LNCaP clone FGC (cell line): ENCODE results near the gene JAK3.

Experiments
- DNase-seq: peaks from one replicate; pipeline ENCODE4 v3.0.0-alpha.2; 2011; ENCODE audit warnings: low read depth
- H3K4me3 ChIP-seq: 2 replicates; pipeline ENCODE4 v1.5.1; 2011; ENCODE audit warnings: mild to moderate bottlenecking, low read depth, low read length, control low read depth
- CTCF ChIP-seq: IDR thresholded peaks from 2 replicates; pipeline ENCODE4 v1.5.1; 2012; ENCODE audit warnings: mild to moderate bottlenecking; ENCODE audit not compliant: control insufficient read depth, insufficient read depth; ENCODE audit errors: extremely low read depth

JAK3 gene

DNA sequence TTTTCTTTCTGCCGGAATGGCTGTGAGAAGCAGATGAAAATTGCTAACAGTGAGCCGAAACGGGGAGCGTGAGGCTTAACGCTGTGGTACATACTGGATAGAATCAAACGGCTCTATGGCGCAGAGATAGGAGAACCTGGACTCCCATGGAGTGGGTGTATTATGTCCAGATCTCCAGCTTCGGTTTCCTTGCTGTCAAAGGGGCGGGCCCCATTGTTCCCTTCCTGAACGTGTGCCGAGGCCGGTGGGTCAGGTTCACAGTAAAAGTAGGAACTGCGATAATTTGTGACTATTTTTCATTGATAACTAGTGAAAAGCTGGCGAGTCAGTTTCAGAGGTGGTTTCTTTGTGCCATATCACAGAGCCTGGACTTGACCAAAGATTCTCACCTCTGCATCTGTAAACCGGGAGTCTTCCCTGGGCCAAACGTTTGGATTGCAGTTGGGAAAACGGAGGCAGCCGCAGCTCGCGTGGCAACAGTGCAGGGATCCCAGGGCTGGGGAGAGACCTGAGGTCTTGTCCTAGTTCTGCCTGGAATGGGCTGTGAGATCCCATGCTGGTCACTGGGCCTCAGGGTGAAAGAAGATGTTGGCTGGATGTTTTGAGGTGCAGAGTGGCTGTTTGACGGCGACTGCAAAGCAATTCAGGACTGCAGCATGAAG is 12.7 kb upstream of the JAK3 start:
- no peak for DNase-seq
- no peak for TF ChIP-seq CTCF
- H3K4me3 ChIP-seq: peak overlapping the region; percentile 80

DNA sequence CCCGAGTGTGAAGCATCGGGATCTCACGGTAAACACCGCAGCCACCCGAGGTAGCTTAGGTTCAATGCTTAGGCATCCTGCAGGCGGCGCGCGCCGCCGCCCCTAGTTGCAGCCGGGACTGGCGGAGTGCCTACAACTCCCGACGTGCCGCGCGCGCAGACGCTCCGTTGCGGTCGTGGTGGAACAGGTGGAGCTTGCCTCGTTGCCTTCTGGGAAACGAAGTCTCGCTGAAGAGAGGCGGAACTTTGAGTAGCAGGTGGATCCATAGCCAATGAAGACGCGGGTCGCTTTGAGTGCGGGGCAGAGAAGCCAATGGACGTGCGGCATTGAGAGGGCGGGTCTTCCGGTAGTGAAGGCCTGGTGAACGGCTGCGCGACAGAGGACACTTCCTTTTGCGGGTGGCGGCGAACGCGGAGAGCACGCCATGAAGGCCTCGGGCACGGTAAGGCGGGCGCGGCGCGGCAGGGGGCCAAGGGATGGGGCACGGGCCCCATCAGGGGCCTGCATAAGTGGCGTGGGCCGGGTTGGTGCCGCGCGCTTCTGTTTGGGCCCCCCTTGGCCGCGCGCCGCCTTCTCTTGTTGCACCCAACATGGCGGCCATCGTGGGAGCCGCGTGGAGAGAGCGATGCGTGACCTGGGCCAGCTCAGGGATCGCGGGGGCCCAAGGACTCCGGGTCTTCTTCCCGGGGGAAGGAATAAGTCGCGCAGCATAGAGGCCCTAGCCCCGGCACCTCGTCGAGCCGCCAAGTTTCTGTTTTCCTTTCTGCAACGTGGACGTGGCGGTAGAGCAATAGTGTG is 11.9 kb upstream of the JAK3 start, which contains the start of gene RPL18A:
Gene RPL18A (plus strand): TSS at position 378 of the 798 bp plus-strand sequence. CDS start 47 bp downstream, at position 425.
- peak; percentile 100 for DNase-seq
- peak within 1 kb of the TSS; percentile 80 for H3K4me3 ChIP-seq
- peak; percentile 90 for TF ChIP-seq CTCF

GRCh38 chr19:17855280-17856152 is 7.7 kb upstream of the JAK3 start:
- no peak for DNase-seq
- peak; percentile 99 for TF ChIP-seq CTCF
- no peak overlapping the region for H3K4me3 ChIP-seq

DNA sequence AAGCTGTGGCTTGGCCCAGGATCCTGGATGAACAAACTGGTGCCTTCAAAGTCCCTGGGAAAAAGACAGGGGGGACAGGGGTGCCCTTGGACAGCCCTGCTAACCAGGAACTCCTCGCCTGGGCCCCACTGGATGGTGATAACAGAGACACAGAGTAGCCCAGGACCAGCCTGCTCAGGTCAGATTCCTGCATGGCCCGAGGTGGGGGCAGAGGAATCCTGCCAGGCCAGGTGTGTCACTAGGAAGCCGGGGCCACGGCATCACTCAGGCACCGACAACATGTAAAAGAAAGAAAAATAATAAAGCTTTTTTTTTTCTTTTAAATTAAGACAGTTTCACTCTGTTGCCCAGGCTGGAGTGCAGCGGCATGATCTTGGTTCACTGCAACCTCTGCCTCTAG is 6.3 kb upstream of the JAK3 start:
- TF ChIP-seq CTCF: no peak
- no peak overlapping the region for H3K4me3 ChIP-seq
- no peak for DNase-seq

DNA sequence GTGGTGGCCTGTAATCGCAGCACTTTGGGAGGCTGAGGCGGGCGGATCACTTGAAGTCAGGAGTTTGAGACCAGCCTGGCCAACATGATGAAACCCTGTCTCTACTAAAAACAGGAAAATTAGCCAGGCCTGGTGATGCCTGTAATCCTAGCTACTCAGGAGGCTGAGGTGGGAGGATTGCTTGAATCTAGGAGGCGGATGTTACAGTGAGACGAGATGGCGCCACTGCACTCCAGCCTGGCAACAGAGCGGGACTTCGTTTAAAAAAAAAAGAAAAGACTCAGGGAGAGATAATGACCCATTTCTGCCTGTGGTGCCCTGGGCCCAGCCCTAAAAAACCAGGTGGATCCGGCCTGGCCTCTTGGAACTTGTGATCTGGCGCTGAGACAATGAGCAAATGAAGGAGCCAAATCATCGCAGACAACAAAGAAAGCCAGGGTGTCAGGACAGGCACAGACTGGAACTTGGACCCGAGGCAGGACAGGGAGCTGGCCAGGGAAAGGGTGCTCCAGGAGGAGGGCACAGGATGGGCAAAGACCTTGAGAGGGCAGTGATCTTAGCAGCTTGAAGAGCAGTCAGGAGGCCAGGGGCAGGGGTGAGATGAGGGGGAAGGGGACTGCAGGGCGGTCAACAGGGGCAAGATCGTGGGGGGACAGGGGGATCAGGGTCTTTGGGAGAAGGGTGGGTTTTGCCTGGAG is 962 bp upstream of the JAK3 start:
- TF ChIP-seq CTCF: no peak
- no peak for DNase-seq

DNA sequence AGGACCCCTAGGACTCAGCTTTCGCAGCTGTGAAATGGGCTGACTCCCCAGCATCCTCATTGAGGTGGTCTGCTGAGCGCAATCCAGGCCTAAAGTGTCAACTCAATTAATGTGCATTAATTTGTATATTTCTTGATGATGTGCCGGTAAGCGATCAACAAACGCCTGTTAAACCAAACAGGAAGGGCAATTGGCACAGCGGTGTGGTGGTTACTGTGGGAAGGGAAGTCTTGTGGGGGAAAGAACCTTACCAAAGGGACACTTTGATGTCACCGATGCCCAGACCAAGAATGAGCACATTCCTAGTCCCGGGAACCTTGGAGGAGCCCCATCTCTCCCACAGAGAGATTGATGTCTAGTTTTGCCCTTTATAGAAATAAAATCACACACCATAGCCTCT is 1.6 kb downstream of the JAK3 start:
- no peak for DNase-seq
- no peak overlapping the region for H3K4me3 ChIP-seq
- TF ChIP-seq CTCF: no peak

More for the DNA sequence above, 962 bp upstream of the JAK3 start:
- no peak overlapping the region for H3K4me3 ChIP-seq
